Parathyroid adenoma (tissue), 2 donors: ENCODE measurements around the gene GPRC5B.

Source experiments
- H2AFZ ChIP-seq: fragments of 300-600 bp; sonication (generic); one replicate; pipeline ENCODE4 v1.7.0; 2017; ENCODE audit warnings: antibody characterized with exemption, mild to moderate bottlenecking
- H3K27ac ChIP-seq: fragments of 300-600 bp; sonication (generic); one replicate; pipeline ENCODE4 v1.7.0; 2017
- H3K27me3 ChIP-seq: fragments of 300-600 bp; sonication (generic); one replicate; pipeline ENCODE4 v1.7.0; 2017; ENCODE audit warnings: low read length; ENCODE audit not compliant: control insufficient read depth, insufficient read depth
- H3K36me3 ChIP-seq: fragments of 300-600 bp; sonication (generic); one replicate; pipeline ENCODE4 v1.7.0; 2017; ENCODE audit warnings: low read length; ENCODE audit not compliant: control insufficient read depth, insufficient read depth
- H3K4me1 ChIP-seq: fragments of 300-600 bp; sonication (generic); one replicate; pipeline ENCODE4 v1.7.0; 2017; ENCODE audit warnings: control low read depth
- H3K4me2 ChIP-seq: fragments of 300-600 bp; sonication (generic); one replicate; pipeline ENCODE4 v1.7.0; 2017; ENCODE audit warnings: low read length
- H3K4me3 ChIP-seq: fragments of 300-600 bp; sonication (generic); one replicate; pipeline ENCODE4 v1.7.0; 2017; ENCODE audit warnings: low read depth, low read length
- H3K79me2 ChIP-seq: fragments of 300-600 bp; sonication (generic); one replicate; pipeline ENCODE4 v1.7.0; 2017; ENCODE audit warnings: control low read depth
- H3K9ac ChIP-seq: fragments of 300-600 bp; sonication (generic); one replicate; pipeline ENCODE4 v1.7.0; 2017; ENCODE audit warnings: mild to moderate bottlenecking
- H3K9me3 ChIP-seq: fragments of 300-600 bp; sonication (generic); one replicate; pipeline ENCODE4 v1.7.0; 2017; ENCODE audit warnings: low read length; ENCODE audit not compliant: control insufficient read depth
- TF ChIP-seq, protein P1 (sequence below): fragments of 300-600 bp; sonication (generic); IDR thresholded peaks from one replicate; pipeline ENCODE4 v1.7.0; 2017; ENCODE audit warnings: antibody characterized with exemption, mild to moderate bottlenecking
- donor health status: primary hyperparathyroidism.

GPRC5B gene

DNA sequence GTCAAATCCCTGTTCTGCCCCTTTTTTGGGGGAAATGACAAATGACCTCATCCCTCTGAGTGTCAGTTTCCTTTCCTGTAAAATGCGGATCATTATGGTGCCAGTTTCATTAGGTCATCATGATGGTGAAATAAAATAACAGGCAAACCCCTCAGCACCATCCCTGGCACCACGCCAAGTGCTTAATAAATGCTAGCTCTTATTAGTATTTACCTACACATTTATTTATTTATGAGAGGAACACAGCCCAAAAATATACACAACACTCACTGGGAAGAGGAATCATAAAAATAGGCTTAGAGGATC is 28.6 kb upstream of the GPRC5B start:
- Histone ChIP-seq H2AFZ (no peak overlapping the region), H3K4me2 (no peak overlapping the region), H3K4me3 (no peak overlapping the region), H3K27ac (no peak overlapping the region), H3K79me2 (no peaks in the 10 kb centered on the region), H3K4me1 (no peaks in the 10 kb centered on the region), H3K27me3 (no peaks in the 10 kb centered on the region), H3K36me3 (no peaks in the 10 kb centered on the region), H3K9me3 (no peaks in the 10 kb centered on the region), H3K9ac (no peak overlapping the region)
- TF ChIP-seq, protein P1, sequence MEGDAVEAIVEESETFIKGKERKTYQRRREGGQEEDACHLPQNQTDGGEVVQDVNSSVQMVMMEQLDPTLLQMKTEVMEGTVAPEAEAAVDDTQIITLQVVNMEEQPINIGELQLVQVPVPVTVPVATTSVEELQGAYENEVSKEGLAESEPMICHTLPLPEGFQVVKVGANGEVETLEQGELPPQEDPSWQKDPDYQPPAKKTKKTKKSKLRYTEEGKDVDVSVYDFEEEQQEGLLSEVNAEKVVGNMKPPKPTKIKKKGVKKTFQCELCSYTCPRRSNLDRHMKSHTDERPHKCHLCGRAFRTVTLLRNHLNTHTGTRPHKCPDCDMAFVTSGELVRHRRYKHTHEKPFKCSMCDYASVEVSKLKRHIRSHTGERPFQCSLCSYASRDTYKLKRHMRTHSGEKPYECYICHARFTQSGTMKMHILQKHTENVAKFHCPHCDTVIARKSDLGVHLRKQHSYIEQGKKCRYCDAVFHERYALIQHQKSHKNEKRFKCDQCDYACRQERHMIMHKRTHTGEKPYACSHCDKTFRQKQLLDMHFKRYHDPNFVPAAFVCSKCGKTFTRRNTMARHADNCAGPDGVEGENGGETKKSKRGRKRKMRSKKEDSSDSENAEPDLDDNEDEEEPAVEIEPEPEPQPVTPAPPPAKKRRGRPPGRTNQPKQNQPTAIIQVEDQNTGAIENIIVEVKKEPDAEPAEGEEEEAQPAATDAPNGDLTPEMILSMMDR: no peak

DNA sequence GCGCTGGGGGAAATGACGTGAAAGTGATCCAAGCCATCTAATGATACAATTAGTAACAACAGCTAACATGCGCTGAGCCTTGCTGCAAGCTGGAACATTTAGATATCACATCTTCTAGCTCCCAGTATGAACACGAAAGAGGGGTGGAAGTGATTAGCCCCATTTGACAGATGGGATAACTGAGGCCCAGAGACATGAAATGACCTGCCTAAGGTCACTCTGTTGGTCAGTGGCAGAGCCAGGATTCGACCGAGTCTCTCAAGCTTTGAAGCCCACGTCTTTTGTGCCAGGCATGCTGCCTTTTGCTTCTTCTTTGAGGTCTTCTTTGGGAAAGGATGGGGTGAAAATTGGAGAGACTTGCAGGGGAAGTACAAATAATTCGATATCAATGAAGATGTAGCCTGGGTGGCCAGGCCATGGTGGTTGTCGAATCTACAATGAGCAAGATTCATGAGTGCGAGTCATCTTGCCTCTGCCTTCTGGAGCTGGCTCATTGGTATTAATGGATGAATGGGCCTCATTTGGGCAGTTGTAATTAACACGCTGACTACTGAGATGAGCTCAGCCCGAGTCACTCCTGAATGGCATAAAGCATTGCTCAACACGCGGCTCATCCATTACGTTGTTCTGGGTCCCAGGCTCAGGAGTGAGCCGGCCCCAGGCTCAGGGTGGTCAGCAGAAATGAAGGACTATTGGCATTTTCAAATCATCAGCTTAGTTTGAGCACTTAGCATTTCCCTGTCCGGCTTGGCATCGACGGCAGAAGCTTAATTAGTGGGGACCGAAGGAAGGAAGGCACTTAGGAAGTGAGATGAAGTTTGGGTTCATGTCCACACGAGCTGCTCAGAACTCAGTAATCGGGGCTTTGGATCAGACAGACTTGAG is 28.0 kb upstream of the GPRC5B start:
- TF ChIP-seq, protein P1: no peak
- H3K9ac ChIP-seq: no peak overlapping the region
- H3K27ac ChIP-seq: no peak overlapping the region
- no peaks in the 10 kb centered on the region for H3K9me3 ChIP-seq
- H2AFZ ChIP-seq: no peak overlapping the region
- no peaks in the 10 kb centered on the region for H3K79me2 ChIP-seq
- H3K27me3 ChIP-seq: no peaks in the 10 kb centered on the region
- H3K36me3 ChIP-seq: no peaks in the 10 kb centered on the region
- no peak overlapping the region for H3K4me2 ChIP-seq
- H3K4me1 ChIP-seq: no peaks in the 10 kb centered on the region
- H3K4me3 ChIP-seq: no peak overlapping the region

DNA sequence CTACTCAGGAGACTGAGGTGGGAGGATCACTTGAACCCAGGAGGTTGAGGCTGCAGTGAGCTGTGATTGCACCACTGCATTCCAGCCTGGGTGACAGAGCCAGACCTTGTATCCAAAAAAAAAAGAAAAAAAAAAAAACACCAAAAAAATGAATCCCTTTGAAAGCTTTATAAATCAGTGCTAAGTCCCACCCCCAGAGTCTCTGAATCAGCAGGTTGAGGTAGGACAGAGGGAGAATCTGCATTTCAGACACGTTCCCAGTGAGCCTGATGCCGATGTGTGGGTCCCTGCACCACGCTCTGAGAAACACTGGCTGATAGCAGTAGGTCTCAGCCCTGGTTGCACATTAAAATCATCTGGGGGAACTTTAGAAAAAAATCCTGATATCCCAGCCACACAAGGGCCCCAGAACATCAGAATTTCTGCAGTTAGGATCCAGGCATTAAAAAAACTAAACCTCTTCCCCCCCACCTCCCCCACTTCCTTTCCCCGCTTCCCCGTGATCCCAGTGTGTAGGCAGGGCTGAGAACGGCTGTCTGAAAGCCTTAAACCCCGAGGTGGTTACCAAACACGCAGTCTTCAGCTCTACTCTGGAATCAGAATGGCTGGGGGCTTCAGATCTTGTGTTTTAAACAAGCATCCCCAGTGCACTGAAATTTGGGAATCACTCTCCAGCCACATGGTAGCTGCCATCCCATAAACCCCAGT is 27.3 kb upstream of the GPRC5B start:
- no peaks in the 10 kb centered on the region for H3K79me2 ChIP-seq
- no peak overlapping the region for H3K27ac ChIP-seq
- H3K4me3 ChIP-seq: no peak overlapping the region
- no peak overlapping the region for H2AFZ ChIP-seq
- H3K36me3 ChIP-seq: no peaks in the 10 kb centered on the region
- no peak overlapping the region for H3K9ac ChIP-seq
- H3K9me3 ChIP-seq: no peaks in the 10 kb centered on the region
- H3K27me3 ChIP-seq: no peaks in the 10 kb centered on the region
- TF ChIP-seq, protein P1: no peak
- H3K4me2 ChIP-seq: no peak overlapping the region
- no peaks in the 10 kb centered on the region for H3K4me1 ChIP-seq

DNA sequence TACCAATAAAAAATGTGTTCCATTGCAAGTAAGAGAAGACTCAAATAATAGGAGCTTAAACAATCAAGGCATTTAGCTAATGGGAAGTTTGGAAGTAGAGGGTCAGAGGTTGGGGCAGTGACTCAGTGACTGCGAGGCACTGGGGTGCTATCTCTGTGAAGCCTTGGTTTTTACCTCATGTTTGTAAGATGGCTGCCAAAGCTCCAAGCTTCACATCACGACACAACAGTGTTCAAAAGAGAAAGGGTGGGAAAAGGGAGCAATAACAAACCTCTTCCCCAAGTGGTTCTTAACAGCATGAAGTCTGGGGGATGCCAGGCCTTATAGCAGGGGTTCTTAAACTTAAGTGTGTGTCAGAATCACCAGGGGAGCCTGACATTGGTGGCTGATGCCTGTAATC is 26.6 kb upstream of the GPRC5B start:
- no peaks in the 10 kb centered on the region for H3K4me1 ChIP-seq
- H3K27me3 ChIP-seq: no peaks in the 10 kb centered on the region
- no peaks in the 10 kb centered on the region for H3K36me3 ChIP-seq
- no peaks in the 10 kb centered on the region for H3K79me2 ChIP-seq
- H3K4me3 ChIP-seq: no peak overlapping the region
- H3K4me2 ChIP-seq: no peak overlapping the region
- no peak overlapping the region for H2AFZ ChIP-seq
- H3K9me3 ChIP-seq: no peaks in the 10 kb centered on the region
- TF ChIP-seq, protein P1: no peak
- H3K9ac ChIP-seq: no peak overlapping the region
- no peak overlapping the region for H3K27ac ChIP-seq
